HG02623 (cell line): ENCODE data around the gene ZNF33A.
"Not testable (repeated sequence)": the region's sequence is repeated elsewhere in the genome, so short reads cannot be mapped to it uniquely, and the experiment has no call there.

Experiments
- ATAC-seq: cut with Tn5 transposase; IDR thresholded peaks from one replicate; pipeline ENCODE4 v1.9.1; 2021; ENCODE audit warnings: moderate library complexity; ENCODE audit not compliant: unreplicated experiment

Gene ZNF33A

GRCh38 chr10:38043516-38043915 lies 33.0 kb downstream of the ZNF33A start:
- ATAC-seq = no peak

DNA sequence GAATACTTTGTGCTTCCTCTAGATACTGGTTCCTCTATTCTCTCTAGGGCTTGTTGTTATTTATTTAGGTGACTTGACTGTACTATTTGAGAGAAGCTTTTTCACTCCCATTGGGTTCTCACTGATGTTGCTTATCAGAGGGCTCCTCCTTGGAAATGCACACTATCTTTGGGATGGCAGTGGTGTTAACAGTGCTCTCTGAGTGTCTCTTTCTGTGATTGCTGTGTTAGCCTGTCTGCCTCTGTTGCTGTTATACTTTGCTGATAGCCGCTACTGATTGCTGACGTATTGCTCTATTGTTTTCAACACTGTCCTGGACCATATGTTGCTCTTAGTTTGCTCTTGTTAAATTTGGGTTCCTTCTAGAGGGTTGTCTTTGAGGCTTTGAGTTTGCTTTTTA lies 34.7 kb downstream of the ZNF33A start:
- no peak for ATAC-seq

GRCh38 chr10:38047666-38048065 lies 37.2 kb downstream of the ZNF33A start:
- ATAC-seq = no peak

DNA sequence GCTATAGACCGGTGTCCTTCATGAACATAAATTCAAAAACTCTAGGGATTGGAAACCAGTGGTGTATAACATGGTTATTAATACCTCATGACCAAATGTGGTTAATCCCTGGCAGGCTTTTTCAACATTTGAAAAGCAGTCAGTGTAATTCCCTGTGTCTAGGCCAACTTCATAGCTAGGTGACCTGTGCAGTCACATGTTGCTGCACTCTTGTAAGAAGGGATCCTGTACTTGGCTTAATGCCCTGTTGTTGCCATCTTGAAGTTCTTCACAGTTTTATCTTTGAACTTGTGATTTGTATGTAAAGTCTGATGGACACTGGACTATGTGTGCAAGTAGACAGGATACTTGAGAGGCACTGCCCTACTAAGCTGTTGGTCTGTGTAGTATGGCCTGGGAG lies 39.7 kb downstream of the ZNF33A start:
- ATAC-seq = no peak

DNA sequence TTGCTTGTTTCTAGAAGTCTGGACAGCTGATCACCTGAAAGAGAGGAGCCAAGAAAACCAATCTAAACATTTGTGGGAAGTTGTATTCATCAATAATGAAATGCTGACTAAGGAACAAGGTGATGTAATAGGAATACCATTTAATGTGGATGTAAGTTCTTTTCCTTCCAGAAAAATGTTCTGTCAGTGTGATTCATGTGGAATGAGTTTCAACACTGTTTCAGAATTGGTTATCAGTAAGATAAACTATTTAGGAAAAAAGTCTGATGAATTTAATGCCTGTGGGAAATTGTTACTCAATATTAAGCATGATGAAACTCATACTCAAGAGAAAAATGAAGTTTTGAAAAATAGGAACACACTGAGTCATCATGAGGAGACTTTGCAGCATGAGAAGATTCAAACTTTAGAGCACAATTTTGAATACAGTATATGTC lies 43.9 kb downstream of the ZNF33A start:
- no peak for ATAC-seq

DNA sequence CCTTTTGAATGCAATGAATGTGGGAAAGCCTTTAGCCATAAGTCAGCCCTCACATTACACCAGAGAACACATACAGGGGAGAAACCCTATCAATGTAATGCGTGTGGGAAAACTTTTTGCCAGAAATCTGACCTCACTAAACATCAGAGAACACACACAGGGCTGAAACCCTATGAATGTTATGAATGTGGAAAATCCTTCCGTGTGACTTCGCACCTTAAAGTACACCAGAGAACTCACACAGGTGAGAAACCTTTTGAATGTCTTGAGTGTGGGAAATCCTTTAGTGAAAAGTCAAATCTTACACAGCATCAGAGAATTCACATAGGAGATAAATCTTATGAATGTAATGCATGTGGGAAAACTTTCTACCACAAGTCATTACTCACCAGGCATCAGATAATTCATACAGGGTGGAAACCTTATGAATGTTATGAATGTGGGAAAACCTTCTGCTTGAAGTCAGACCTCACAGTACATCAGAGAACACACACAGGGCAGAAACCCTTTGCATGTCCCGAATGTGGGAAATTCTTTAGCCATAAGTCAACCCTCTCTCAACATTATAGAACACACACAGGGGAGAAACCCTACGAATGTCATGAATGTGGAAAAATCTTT lies 44.9 kb downstream of the ZNF33A start:
- not testable (repeated sequence) for ATAC-seq

- ATAC-seq = not testable (repeated sequence)
Observed at GRCh38 chr10:38069663-38070062, 59.2 kb downstream of the ZNF33A start.

GRCh38 chr10:38070501-38070900 lies 60.0 kb downstream of the ZNF33A start:
- no peak for ATAC-seq

GRCh38 chr10:38072552-38072951 lies 62.1 kb downstream of the ZNF33A start:
- ATAC-seq = no peak

DNA sequence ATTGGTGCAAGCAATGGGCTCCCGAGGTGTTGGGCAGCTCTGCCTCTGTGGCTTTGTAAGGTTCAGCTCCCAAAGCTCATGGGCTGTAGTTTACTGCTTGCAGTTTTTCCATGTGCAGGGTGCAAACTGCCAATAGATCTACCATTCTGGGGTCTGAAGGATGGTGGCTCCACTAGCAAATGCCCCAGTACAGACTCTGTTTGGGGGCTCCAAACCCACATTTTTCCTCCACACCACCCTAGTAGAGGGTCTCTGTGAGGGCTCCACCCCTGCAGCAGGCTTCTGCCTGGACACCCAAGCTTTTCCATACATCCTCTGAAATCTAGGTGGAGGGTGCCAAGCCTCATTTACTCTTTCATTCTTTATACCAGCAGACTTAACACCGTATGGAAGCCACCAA lies 66.2 kb downstream of the ZNF33A start:
- ATAC-seq = no peak

DNA sequence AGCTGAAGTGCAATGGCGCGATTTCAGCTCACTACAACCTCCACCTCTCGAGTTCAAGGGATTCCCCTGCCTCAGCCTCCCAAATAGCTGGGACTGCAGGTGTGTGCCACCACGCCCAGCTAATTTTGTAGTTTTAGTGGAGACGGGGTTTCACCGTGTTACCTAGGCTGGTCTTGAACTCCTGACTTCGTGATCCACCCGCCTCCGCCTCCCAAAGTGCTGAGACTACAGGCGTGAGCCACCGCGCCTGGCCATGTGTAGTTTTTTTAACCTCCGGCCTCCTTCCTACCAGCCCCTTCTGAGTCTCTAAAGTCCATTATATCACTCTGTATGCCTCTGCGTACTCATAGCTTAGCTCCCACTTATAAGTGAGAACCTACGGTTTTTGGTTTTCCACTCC lies 82.8 kb downstream of the ZNF33A start:
- not testable (repeated sequence) for ATAC-seq

DNA sequence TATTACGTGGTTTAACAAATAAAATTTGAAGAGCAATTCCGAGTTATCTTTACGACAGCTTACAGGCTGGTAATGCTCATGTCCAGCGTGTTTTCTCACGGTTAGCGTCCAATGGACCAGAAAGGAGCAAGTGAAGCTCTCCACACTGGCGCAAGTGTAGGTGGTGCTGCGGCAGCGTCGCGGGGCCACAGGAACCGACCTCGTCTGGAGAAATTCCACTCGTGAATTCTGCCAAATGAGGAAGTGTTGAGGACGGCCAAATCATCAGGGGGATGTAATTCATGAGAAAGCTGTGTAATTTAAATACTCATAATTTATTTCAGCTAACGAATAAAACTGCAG lies 83.3 kb downstream of the ZNF33A start:
- ATAC-seq = peak; percentile 21

- ATAC-seq = peak; percentile 95
Observed at GRCh38 chr10:38094158-38094926, 83.9 kb downstream of the ZNF33A start, which contains the start of gene ZNF37A. ZNF37A (plus strand) TSS chr10:38094337; CDS start chr10:38096618, 2,281 bp downstream.

DNA sequence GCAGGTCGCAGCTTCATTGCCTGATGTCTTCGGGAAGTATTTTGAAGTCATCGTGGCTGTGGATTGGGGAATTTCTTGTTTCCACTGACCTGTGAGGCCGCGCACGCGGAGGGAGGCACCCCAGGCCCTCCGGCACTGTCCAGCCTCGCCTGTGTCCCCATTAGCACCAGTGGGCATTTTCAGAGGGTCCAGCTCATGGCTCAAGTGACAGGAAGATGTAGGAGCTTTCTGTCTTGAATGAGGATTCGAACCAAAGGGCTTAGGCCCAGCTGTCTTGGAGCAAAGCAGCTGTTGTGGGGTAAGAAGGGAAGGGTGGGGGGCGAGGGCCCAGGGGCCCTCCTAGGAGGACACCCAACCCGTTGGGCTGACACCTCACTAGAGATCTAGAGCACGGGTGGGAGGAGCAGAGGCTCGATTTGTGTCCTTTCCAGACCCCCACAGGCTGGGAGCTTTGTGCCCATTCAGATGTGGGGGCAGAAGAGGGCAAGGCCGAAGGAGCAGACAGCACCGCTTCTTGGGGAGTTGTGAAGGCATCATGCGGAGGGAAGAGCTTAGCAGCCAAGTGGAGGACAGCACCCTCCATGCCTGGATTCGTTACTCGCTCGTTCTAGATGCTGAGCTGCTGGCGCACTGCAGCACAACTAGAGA lies 84.6 kb downstream of the ZNF33A start:
- no peak for ATAC-seq

DNA sequence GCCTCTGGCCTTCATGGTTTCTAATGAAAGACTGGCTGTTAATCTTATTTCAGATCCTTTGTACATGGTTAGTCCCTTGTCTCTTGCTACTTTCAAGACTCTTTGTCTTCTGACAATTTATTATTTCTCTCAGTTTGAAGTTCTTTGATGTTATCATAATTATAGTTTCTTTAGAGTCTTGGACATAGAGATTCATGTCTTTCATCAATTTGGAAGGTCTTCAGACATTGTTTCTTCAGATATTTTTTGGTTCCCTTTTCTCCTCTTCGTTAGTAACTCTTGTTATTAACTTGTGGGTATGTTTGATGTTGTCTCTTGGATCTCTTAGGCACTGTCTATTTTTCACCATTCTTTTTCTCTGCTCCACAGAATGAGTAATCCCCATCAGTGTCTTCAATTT lies 92.4 kb downstream of the ZNF33A start:
- no peak for ATAC-seq

DNA sequence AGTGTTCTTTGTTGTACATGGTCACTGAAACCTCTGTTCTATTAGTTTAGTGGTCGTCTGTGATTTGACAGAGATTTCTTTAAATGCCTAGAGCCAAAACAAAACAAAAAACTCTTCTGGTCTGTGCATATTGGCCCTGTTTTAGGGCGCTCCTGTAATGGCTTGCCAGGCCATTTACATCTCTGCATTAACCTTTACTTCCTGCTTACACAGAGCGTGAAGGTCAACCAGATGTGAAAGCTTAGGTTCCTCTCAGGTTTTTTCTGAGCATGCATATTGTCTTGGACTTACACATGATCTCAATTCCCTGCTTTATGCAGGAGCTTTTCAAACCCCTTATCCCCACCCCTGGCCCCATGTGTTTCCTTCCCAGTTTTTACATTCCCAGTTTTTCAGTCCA lies 93.3 kb downstream of the ZNF33A start:
- no peak for ATAC-seq

- no peak for ATAC-seq
Observed at GRCh38 chr10:38112159-38112558, 101.7 kb downstream of the ZNF33A start.
